Measurements from ENCODE around the gene STX4. TPM values are rescaled to one million over a fixed set of nuclear protein-coding genes. Genes with fewer than 3 reads are reported as not detected.

The STX4 gene
- total and polyA plus RNA-seq, 9 of the 15 experiments (the other 6 are each of a cell fraction or from before 2014, with no cell fraction given): 3.2 to 48.0 (median 21.5) TPM

DNA sequence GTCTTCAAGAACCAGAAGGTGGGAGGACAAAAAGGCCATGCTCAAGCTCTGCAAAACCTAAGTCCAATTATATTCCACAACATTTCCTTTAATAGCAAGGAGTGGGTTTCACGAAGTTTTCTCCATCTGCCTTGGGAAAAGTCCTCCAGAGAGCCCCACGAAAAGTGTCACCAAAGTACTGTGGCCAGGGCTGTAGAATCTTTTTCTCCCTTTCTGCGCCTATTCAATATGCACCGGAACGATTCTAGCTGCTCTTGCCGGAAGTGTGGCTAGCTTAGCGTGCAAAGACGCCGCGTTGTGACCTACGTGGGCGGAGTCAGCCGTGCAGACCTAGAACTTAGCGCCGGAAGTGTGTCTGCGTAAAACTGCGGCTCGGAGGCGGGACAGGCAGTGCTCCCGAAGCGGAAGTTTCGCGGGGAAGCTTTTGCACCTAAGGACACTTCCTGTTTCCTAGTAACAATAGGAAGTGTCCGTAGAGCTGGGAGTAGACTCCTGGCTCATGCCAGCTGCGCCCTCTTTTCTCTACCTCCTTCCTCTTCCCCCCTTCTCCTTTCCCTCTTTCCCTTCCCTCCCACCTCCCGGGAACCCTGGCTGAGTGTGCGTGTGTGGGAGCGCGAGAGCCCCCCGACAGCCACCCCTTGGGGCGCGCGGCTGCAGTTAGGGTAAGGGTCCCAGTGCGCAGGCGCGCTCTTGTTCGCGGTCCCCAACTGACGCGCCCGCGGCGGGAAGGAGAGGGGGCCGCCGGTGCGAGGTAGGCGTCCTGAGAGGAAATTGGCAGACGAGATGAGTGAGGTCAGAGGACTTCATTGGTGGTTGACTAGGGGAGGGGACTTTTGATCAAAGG lies 40.8 kb downstream of the STX4 start, which contains the start of the genes ZNF646 and ZNF668 (continued):
- TF ChIP-seq, protein P1, sequence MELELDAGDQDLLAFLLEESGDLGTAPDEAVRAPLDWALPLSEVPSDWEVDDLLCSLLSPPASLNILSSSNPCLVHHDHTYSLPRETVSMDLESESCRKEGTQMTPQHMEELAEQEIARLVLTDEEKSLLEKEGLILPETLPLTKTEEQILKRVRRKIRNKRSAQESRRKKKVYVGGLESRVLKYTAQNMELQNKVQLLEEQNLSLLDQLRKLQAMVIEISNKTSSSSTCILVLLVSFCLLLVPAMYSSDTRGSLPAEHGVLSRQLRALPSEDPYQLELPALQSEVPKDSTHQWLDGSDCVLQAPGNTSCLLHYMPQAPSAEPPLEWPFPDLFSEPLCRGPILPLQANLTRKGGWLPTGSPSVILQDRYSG (tag; conservative IDR thresholded peaks at IDR 0.05; ENCODE audit: low read depth): no peak
- TF ChIP-seq BRF1 (IDR thresholded peaks at IDR 0.05; ENCODE audit: borderline replicate concordance, extremely low read depth, insufficient read length): no peak
- TF ChIP-seq, protein P2, sequence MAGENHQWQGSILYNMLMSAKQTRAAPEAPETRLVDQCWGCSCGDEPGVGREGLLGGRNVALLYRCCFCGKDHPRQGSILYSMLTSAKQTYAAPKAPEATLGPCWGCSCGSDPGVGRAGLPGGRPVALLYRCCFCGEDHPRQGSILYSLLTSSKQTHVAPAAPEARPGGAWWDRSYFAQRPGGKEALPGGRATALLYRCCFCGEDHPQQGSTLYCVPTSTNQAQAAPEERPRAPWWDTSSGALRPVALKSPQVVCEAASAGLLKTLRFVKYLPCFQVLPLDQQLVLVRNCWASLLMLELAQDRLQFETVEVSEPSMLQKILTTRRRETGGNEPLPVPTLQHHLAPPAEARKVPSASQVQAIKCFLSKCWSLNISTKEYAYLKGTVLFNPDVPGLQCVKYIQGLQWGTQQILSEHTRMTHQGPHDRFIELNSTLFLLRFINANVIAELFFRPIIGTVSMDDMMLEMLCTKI (IDR thresholded peaks at IDR 0.05; ENCODE audit: partially characterized antibody): no peak
- TF ChIP-seq ZNF124 (CRISPR knock-in tag; IDR thresholded peaks at IDR 0.05): no peak
- TF ChIP-seq, protein P3, sequence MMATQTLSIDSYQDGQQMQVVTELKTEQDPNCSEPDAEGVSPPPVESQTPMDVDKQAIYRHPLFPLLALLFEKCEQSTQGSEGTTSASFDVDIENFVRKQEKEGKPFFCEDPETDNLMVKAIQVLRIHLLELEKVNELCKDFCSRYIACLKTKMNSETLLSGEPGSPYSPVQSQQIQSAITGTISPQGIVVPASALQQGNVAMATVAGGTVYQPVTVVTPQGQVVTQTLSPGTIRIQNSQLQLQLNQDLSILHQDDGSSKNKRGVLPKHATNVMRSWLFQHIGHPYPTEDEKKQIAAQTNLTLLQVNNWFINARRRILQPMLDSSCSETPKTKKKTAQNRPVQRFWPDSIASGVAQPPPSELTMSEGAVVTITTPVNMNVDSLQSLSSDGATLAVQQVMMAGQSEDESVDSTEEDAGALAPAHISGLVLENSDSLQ (IDR thresholded peaks at IDR 0.05): peak; percentile 89
- TF ChIP-seq CREBBP (IDR thresholded peaks at IDR 0.05; ENCODE audit: low read depth, low read length): no peak
- TF ChIP-seq HDGF (IDR thresholded peaks at IDR 0.05): no peak
- TF ChIP-seq, protein P4, sequence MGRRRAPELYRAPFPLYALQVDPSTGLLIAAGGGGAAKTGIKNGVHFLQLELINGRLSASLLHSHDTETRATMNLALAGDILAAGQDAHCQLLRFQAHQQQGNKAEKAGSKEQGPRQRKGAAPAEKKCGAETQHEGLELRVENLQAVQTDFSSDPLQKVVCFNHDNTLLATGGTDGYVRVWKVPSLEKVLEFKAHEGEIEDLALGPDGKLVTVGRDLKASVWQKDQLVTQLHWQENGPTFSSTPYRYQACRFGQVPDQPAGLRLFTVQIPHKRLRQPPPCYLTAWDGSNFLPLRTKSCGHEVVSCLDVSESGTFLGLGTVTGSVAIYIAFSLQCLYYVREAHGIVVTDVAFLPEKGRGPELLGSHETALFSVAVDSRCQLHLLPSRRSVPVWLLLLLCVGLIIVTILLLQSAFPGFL (CRISPR knock-in tag; IDR thresholded peaks at IDR 0.05): no peak
- TF ChIP-seq RFX1 (IDR thresholded peaks at IDR 0.05): no peak; the same call in 1 of the 2 replicates
- TF ChIP-seq PHF21A (IDR thresholded peaks at IDR 0.05; ENCODE audit: borderline replicate concordance, low read depth): no peak
- TF ChIP-seq TARDBP (IDR thresholded peaks at IDR 0.05): peak; percentile 67; the same call in 1 of the 2 replicates
- peak; percentile 63 for TF ChIP-seq ZNF12 (CRISPR knock-in tag; IDR thresholded peaks at IDR 0.05)
- TF ChIP-seq, protein P5, sequence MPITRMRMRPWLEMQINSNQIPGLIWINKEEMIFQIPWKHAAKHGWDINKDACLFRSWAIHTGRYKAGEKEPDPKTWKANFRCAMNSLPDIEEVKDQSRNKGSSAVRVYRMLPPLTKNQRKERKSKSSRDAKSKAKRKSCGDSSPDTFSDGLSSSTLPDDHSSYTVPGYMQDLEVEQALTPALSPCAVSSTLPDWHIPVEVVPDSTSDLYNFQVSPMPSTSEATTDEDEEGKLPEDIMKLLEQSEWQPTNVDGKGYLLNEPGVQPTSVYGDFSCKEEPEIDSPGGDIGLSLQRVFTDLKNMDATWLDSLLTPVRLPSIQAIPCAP (CRISPR knock-in tag; IDR thresholded peaks at IDR 0.05; ENCODE audit: borderline replicate concordance): no peak
- TF ChIP-seq, protein P6, sequence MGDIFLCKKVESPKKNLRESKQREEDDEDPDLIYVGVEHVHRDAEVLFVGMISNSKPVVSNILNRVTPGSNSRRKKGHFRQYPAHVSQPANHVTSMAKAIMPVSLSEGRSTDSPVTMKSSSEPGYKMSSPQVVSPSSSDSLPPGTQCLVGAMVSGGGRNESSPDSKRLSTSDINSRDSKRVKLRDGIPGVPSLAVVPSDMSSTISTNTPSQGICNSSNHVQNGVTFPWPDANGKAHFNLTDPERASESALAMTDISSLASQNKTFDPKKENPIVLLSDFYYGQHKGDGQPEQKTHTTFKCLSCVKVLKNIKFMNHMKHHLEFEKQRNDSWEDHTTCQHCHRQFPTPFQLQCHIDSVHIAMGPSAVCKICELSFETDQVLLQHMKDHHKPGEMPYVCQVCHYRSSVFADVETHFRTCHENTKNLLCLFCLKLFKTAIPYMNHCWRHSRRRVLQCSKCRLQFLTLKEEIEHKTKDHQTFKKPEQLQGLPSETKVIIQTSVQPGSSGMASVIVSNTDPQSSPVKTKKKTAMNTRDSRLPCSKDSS (IDR thresholded peaks at IDR 0.05; ENCODE audit: low read depth, partially characterized antibody): no peak
- no peak for TF ChIP-seq TCFL5 (CRISPR knock-in tag; conservative IDR thresholded peaks at IDR 0.05)
- TF ChIP-seq CREB1 (IDR thresholded peaks at IDR 0.05): peak; percentile 95
- TF ChIP-seq CREB1 (CRISPR knock-in tag; IDR thresholded peaks at IDR 0.05): peak; percentile 92
- no peak for TF ChIP-seq NFATC3 (IDR thresholded peaks at IDR 0.05)
- no peak for TF ChIP-seq ZNF57 (CRISPR knock-in tag; IDR thresholded peaks at IDR 0.05)
- TF ChIP-seq CHD2 (IDR thresholded peaks at IDR 0.05; ENCODE audit: low read depth, low read length): no peak
- TF ChIP-seq ZNF408 (CRISPR knock-in tag; IDR thresholded peaks at IDR 0.05; ENCODE audit: low read depth): no peak
- no peak for TF ChIP-seq HMG20B (CRISPR knock-in tag; IDR thresholded peaks at IDR 0.05)
- TF ChIP-seq EHMT2 (IDR thresholded peaks at IDR 0.05): no peak

Measured in K562 (cell line).